NCI-H226 (cell line): Measurements from ENCODE around the gene ABCA8.

Source experiments
- DNase-seq: peaks from one replicate; pipeline ENCODE4 v3.0.0-alpha.2; 2015

The ABCA8 gene

DNA sequence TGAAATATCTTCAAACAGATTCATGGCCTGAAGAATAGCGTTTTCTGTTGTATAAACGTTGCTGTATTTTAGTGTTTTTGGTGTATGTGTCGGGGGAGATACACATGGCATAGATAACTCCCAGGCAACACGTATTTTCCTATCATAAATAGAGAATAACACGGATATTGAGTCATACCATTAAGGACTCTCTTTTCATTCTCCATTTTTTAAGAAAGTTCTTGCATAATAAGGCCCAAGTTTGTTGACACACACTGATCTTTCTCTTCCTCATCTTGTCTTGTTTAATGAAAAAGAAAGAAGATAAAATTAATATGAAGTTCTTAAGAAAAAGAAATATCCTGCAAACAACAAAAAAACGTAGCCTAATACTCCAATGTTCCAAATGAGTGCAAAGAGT lies 13.4 kb downstream of the ABCA8 start:
- DNase-seq = no peak

DNA sequence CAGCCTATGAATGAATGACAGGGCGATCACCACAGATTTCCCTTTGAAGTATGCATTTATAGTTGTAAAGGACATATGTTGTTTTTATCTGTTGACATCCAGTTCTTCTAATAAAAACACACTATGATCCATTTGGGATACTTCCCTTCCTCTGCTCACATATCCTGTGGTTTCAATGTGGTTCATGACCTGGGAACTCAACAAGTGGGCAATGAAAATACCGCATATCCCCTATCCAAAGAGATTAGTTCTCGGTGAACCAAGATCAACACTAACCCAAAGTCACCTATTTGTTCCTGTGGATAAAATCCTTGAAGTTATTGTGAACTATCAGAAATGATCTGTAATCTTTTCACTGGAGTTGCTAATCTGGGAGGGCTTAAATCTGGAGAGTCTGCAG lies 16.0 kb downstream of the ABCA8 start:
- DNase-seq = no peak

DNA sequence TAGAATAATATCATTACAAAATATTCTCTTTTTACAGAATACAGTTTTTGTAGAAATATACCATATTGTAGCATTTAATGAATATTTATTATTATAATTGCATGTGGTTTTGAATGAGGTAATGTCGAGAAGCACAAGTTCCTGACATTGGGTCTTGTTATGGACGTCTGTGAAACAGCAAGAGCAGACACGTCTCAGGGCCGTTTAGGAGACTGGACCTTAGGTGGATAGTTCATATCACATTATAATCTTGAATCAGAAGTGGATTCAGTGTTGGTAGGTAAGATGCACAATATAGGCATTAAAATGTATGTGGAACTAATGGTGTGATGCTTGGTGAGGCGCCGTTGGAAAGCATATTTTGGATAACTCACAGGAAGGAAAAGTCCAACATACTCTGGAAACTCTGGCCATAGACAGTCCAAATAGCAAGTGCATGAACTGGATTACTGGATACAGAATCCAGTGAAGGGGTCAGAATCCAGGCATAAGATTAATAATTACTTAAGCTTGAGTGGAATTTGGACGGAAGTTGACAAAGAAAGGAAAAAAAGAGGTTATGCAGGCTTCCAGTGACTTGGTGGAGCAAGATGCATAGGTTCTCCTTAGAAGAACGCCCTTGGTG lies 17.2 kb downstream of the ABCA8 start:
- DNase-seq = no peak

DNA sequence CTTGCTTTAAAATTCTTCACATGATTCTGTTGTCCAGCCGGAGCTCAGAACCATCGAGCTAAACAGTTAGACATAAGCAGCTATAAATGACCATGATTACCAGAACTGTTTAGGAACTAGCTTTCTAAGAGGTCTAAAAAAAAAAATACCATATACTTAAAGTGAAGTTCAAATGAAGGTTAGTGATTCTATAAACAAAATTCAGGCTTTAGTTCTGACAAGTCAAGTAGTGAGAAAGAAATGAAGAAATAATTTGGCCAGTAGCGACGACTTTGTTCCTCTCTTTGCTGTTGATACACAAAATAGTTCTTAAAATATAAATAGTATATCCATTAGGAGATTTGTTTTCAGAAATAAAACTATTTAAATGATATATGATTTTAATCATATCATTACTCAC lies 27.7 kb downstream of the ABCA8 start:
- no peak for DNase-seq

DNA sequence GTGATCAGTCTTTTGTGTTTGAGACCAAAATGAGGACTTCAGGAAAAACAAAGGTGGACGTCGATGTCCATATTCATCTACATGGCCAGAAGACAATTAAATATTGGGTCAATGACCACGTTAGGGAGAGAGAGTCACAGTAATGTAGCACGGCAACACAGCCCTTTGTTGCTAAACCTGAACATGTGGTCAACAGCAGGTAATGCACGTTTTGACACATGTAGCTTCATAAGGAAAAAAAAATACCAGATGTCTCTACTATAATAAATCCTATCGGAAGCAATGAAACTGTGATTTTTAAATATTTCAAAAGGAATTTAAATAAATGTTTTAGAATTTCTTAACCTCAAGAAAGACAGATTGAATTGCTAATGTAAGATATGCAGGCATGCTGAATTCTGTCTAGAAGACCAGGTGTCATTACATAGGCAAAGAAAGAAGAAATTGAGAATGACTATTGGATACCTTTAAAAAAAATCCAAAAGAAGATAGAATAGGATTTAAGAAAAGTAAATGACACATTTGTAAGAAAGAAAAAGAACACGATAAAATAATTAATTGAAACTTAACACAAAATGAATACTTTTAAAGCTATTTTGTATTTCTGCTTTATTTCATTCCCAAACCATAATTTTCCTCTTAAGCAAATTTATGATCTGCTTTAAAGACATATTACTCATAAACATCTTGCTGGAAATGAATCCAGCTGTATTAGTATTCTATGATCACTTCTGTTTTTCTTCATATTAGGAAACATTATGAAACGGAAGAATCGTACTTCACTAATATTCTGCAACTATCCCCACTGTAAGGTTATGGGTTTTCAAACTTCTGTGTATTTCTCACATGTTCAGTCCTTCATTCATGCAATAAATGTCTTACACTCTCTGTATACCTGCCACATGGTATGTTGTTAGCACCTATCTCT lies 30.1 kb downstream of the ABCA8 start:
- no peak for DNase-seq

DNA sequence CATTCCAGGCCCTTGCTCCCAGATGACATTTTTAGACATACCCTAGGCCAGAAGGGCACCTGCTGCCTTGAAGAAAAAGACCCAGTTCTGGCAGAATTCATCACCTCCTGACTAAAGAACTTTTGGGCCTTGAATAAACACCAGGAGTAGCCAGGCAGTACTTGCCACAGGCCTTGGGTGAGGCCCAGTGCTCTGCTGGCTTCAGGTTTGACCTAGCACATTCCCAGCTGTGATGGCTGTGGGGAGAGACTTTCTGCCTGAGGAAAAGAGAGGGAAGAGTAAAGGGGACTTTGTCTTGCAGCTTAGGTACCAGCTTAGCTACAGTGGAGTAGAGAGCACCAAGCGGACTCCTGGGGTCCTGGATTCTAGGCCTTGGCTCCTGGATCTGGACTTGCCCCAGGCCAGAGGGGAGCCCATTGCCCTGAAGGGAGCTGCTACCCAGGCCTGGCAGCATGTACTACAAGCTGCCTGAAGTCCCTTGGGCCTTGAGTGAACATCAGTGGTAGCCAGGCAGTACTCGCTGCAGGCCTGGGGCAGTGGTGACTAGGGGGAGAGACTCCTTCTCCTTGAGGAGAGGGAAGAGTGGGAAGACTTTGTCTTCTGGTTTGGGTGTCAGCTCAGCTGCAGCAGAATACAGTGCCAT lies 44.3 kb downstream of the ABCA8 start:
- DNase-seq = no peak

DNA sequence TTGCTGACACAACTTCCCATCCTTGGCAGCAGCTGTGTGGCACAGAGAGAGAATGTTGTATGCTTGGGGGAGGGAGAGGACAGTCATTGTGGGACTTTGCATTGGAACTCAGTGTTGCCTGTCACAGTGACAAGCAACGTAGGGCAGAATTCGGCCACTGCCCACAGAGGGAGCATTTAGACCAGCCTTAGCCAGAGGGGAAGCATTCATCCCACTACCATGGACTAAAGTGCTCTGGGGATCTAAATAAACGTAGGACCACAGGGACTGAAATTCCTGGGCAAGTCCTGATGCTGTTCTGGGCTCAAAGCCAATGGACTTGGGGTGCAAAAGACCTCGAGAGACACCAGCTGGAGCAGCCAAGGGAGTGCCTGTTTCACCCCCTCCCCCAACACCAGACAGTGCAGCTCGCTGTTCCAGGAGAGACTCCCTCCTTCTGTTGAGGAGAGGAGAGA lies 44.9 kb downstream of the ABCA8 start:
- DNase-seq = no peak

DNA sequence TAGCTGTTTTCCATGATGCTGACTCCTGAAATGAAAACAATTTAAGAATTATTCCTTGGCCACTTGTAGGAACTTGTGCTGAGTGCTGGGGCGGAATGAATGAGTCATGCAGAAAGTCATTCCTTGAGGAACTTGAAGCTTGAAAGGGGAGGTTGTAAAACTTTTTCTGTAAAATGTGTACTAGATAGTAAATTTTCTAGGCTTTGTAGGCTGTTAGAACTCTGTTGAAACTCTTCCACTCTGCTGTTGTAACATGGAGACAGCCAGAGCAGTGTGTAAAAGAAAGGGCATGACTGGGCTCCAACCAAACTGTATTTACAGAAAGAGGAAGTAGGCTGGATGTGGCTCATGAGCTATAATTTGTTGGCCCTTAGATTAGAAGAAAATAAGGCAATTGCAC lies 46.1 kb downstream of the ABCA8 start:
- DNase-seq = peak; percentile 78

DNA sequence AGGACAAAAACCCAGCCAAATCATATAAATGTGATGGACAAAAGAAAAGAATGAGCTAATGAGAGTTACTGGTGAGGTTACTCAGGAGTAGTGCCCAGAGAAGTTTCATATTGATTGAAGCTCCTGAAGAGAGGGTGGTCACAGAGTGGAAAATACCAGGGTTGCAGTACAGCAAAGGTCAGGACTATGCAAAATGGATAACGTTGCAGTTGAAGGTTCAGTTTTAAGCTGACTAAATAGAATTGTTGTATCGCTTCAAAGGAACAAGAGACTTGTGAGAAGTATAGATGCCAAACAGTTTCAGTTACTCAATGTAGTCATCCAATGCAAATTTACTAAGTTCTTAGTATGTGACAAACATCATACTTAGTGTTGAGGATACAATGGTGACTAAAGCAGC lies 47.1 kb downstream of the ABCA8 start:
- DNase-seq = no peak

DNA sequence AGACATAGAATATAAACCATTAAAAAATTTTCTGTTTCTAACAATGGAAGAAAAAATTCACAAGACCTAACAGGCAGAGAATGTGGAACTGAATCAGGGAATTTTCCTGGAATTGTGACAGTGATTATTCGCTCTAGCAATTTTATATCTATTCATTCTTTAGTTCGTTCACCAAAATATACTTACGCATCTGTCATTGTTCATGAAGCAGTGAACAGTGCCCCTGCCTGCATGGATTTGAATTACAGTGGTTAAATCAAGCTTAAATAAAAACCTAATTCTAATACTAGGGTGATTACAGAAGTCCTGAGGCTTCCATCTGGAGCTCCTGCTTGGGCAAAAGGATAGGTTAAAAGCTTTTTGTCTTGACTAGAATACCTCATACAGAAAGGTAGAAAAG lies 48.6 kb downstream of the ABCA8 start:
- no peak for DNase-seq

DNA sequence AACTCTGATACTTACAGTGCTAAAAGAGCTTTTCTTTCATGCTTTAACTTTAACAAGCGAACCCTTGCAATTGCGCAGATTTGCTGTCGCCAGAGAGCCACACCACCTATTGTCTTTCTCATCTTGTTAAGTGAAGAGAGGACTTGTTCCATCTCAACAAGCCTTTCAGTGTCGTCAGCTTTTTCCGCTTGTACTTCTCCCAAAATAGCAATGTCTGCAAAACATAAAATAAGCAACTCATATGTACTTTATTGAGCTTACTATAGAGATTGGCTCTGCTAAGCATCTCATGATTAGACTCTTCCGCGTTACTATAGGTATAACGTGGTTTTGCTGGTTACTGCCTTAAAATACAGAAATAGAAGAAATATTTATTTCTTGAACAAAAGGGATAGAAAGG lies 51.9 kb downstream of the ABCA8 start:
- DNase-seq = no peak

DNA sequence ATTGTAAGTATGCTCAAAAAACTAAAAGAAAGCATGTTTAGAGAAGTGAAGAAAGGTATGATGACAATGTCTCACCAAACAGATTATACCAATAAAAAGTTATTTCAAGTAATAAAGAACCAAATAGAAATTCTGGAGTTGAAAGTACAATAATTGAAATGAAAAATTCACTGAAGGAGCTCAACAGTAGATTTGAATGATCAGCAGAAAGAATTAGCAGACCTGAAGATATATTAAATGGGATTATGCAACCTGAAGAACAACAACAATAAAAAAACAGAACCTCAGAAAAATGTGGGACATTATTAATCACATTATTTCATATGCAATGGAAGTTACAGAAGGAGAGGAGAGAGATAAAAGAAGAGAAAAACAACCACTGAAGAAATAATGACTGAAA lies 57.6 kb downstream of the ABCA8 start:
- DNase-seq = no peak

DNA sequence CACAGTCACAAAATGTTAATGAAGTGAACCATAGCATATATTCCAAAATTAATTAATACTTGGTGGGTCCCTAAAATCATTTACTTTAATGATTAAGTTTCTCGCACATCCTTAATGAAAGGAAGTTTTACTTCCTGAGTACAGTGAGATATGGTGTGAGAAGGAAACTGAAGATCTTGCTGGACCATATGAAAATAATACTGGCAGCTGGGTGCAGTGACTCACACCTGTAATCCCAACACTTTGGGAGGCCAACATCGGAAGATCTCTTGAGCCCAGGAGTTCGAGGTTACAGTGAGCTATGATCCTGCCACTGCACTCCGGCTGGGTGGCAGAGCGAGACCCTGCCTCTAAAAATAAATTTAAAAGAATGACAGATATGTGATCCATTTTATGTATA lies 62.5 kb downstream of the ABCA8 start:
- DNase-seq = no peak

DNA sequence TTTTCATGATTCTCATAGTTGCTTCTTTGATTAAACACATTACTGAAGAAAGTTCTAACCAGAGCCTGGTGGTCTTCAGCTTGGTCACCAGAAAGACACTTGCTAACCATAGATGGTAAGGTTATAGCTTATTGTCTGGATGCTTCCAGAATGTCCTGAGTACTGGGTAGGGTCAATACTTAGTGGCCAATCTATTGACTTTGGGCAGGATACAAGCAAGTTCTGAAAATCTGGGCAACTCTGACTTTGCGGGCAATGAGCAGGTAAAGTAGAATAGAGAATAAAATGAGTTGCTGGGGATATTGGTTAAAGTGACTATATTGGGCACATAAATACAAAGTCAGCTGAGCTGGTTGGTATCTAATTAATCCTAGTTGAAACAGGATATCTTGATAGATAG lies 63.0 kb downstream of the ABCA8 start:
- no peak for DNase-seq

DNA sequence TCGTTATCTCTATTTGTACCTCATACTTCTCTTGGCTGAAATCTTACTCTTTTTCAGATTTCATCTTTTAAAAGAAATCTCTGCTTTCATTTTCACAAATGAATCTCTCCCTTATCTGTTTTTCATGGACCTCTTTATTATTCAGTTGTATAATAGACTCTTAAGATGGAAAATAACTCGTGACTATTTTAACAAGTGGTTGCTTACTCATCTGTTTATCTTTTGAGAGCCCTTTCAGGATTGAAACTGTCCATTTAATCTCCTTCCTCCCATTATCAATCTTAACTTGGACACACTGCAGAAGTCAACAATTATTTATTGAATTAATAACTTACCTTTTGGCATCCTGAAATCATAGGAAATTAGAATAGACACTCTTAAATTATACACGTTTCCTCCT lies 68.8 kb downstream of the ABCA8 start:
- DNase-seq = no peak

DNA sequence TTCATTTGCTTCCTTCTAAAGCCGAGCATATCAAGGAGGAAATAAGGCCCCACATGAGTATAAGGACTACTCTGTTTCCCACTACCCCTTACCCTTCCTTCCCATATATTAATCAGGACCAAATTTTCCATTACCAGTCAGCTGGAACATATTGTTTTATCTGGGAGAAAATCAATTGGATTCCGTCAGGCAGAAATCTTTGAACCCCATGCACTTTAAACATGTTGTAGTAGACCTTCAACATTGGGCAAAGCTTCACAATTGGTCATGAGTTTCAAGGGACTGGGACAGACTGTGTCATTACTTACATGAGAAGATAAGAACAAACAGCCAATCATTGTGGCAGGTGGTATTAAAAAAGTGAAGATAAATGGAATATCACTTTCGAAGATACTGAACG lies 70.3 kb downstream of the ABCA8 start:
- DNase-seq = no peak

DNA sequence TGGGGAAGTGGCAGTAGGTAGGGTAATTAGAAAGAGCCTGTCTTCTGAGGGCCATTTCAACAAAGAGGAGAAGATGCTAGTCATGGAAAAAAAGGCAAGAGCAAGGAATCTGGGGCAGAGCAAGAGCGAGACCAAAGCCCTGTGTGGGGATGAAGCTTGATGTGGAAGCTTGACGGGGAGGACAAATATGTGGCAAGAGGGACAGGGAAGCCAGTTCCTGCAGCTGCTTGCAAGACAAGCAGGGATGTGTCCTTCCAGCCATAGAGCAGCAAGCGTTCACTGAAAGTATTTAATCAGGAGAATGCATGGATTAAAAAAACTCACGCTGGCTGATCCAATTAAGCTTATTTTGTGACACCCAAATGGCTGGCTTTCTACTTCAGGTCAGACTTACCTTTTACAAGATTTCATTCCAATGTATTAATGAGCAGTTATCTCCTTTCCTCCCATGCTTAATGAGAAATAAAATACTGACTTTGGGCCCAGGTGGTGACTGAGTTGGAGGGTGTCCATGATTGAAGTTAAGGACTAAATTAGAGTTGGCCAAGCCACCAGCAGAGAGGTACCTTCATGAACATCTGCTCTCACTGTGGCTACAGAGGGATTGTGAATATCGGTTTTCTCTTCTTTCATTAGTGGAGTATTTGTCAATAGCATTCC lies 76.8 kb downstream of the ABCA8 start:
- no peak for DNase-seq

DNA sequence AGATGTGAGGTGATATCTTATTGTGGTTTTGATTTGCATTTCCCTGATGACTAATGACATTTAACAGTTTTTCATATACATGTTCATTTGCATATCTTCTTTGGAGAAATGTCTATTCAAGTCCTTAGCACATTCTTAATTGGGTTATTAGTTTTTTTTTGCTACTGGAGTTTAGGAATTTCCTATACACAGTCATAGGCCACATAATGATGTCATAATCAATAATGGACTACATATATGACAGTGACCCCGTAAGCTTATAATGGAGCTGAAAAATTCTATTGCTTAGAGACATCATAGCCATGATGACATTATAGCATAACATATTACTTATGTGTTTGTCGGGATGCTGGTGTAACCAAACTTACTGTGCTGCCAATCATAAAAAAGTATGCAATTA lies 83.7 kb downstream of the ABCA8 start:
- no peak for DNase-seq

DNA sequence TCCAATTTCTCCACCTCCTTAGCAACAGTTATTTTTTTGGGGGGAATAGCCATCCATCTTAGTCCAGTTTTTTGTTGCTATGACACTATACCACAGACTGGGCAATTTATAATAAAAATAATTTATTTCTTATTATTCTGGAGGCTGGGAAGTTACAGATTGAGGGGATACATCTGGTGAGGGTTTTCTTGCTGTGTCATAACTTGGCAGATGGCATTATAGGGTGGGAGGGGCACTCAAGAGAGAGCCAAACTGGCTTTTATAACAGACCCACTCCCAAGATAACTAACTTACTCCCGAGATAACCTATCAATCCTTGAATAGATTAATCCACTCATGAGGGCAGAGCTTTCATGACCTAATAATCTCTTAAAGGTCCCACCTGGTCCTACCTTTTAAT lies 84.2 kb downstream of the ABCA8 start:
- no peak for DNase-seq

DNA sequence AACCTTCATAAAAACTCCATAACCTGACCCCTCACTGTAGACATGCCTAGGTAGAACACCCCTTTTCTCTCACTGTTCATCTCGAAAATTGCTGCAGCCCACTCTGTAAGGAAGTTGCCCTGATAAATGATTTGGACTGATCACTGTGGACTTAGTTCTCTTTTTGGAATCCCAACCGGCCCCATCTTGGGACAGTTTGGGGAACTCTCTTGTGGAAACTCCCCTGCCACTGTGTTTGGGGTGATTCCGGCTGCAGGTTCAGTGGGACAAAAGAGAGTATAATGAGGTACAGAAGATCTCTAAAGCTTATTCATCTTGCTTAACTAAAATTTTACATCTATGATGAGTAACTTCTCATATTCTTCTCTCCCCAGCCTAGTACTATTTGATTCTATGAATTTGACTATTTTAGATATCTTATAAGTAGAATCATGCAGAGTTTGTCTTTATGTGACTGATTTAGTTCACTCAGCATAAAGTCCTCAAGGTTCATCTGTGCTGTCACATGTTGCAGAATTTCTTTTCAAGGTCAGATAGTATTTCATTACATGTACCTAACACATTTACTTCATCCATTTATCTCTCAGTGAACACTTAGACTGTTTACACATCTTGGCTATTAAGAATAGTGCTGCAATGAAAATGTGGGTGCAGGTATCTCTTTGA lies 84.9 kb downstream of the ABCA8 start:
- no peak for DNase-seq

DNA sequence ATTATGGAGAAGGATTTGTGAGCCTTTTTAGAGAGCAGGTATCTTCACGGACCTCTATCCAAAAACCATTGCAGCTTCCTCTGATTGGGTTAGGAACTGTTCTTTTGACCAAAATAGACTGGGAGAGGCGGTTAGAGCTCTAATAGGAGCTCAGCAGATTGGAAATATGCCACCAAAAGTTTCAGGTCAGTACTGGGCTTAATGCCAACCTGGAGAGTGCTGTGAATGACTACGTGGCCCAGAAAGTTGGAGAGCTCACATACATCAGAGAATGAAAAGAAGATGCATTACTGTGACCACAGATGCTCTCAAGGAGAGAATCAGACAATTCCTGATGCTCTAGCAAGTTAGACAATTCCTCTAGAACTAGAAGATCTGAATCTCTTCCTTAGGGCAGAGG lies 86.5 kb downstream of the ABCA8 start:
- DNase-seq = peak; percentile 3

DNA sequence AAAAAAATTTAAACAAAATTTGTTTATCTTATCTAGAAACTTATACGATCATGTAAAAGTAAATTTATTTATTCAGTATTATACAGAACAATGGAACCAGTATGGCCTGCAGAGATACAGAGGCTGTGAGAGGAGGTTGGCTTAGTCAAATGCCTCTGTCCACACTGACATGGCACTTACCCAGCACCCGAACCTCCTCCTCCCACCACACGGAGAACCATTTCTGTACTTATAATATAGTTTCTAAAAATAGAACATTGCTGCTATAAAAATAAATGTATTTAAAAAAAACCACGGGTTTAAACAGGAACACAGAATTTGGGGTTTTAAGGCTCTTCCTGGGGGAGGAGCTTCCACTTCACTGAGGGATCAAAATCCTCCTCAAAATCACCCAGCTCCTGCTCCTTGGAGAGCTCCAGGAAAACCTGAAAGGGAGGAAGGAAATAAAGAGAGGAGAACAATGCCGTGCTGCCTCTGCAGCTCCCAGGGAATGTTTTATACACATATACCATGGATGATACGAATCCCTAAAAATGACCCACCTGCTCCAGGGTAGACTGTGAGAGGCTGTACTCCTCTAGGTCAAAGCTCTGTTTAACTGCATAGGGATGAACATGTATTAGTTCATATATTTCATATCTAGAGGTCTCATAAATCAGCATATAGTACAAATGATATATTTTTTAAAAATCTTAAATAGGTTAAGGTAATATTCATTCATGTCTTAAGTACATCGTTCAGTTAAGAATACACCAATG lies 87.3 kb downstream of the ABCA8 start:
- DNase-seq = no peak
